Hematopoietic multipotent progenitor cell treated with erythropoietin and hydrocortisone succinate and interleukin-3 and kit ligand, for 4 days (in vitro differentiated cells): Measurements from ENCODE around the gene ARHGAP28.
"Not testable (repeated sequence)": the region's sequence is repeated elsewhere in the genome, so short reads cannot be mapped to it uniquely, and the experiment has no call there.

Experiments
- DNase-seq: peaks from one replicate; pipeline ENCODE4 v3.0.0-alpha.2; 2015

ARHGAP28 gene

GRCh38 chr18:6776188-6776587, 46.7 kb downstream of the ARHGAP28 start:
- no peak for DNase-seq

- DNase-seq = no peak
These were observed 48.0 kb downstream of the ARHGAP28 start for GRCh38 chr18:6777509-6777908.

- DNase-seq = no peak
These were observed 49.1 kb downstream of the ARHGAP28 start for GRCh38 chr18:6778459-6779247.

- DNase-seq = no peak
These were observed 51.7 kb downstream of the ARHGAP28 start for GRCh38 chr18:6781142-6781714.

- no peak for DNase-seq
These were observed 52.3 kb downstream of the ARHGAP28 start for GRCh38 chr18:6781796-6782195.

GRCh38 chr18:6782861-6783260, 53.3 kb downstream of the ARHGAP28 start:
- no peak for DNase-seq

GRCh38 chr18:6784046-6784445, 54.5 kb downstream of the ARHGAP28 start:
- no peak for DNase-seq

- no peak for DNase-seq
These were observed 55.5 kb downstream of the ARHGAP28 start for GRCh38 chr18:6785001-6785400.

GRCh38 chr18:6785411-6785810, 55.9 kb downstream of the ARHGAP28 start:
- DNase-seq = no peak

GRCh38 chr18:6792391-6792790, 62.9 kb downstream of the ARHGAP28 start:
- no peak for DNase-seq

GRCh38 chr18:6793455-6793854, 63.9 kb downstream of the ARHGAP28 start:
- no peak for DNase-seq

GRCh38 chr18:6793986-6794385, 64.5 kb downstream of the ARHGAP28 start:
- DNase-seq = no peak

GRCh38 chr18:6795307-6795706, 65.8 kb downstream of the ARHGAP28 start:
- DNase-seq = no peak

- no peak for DNase-seq
These were observed 67.0 kb downstream of the ARHGAP28 start for GRCh38 chr18:6796511-6796910.

GRCh38 chr18:6797171-6797570, 67.7 kb downstream of the ARHGAP28 start:
- DNase-seq = no peak

GRCh38 chr18:6798896-6799295, 69.4 kb downstream of the ARHGAP28 start:
- DNase-seq = no peak

- DNase-seq = not testable (repeated sequence)
These were observed 70.8 kb downstream of the ARHGAP28 start for GRCh38 chr18:6800309-6800708.

- DNase-seq = no peak
These were observed 78.2 kb downstream of the ARHGAP28 start for GRCh38 chr18:6807515-6808257.

GRCh38 chr18:6810191-6810590, 80.7 kb downstream of the ARHGAP28 start:
- DNase-seq = no peak

- DNase-seq = no peak
These were observed 82.3 kb downstream of the ARHGAP28 start for GRCh38 chr18:6811816-6812215.

GRCh38 chr18:6814882-6815425, 85.4 kb downstream of the ARHGAP28 start:
- DNase-seq = no peak

- no peak for DNase-seq
These were observed 86.6 kb downstream of the ARHGAP28 start for GRCh38 chr18:6816154-6816553.

GRCh38 chr18:6819332-6819731, 89.8 kb downstream of the ARHGAP28 start:
- DNase-seq = no peak

GRCh38 chr18:6820314-6820713, 90.8 kb downstream of the ARHGAP28 start:
- no peak for DNase-seq
